Subcutaneous adipose tissue (tissue), 4 donors: ENCODE results near the gene GTPBP4. TPM values are rescaled to one million over a fixed set of nuclear protein-coding genes. Genes with fewer than 3 reads are reported as not detected.

Experiments used
- total RNA-seq, 4 donors: library from RNA; depleted of rRNA; stranded (reverse); fragments of >200 nt; gene quantifications; one replicate each; pipeline ENCODE4 v1.1.0, GENCODE V29; 2016
- TF ChIP-seq, protein P1 (sequence below): fragments of 450-650 bp; IDR thresholded peaks from one replicate; pipeline ENCODE4 v1.5.1; 2016; ENCODE audit warnings: low read depth, mild to moderate bottlenecking, control low read depth, antibody characterized with exemption, moderate library complexity

The GTPBP4 gene
- total RNA-seq, 4 donors from 2014 or later, result 26.3 to 31.9 (median 29.6) TPM

DNA sequence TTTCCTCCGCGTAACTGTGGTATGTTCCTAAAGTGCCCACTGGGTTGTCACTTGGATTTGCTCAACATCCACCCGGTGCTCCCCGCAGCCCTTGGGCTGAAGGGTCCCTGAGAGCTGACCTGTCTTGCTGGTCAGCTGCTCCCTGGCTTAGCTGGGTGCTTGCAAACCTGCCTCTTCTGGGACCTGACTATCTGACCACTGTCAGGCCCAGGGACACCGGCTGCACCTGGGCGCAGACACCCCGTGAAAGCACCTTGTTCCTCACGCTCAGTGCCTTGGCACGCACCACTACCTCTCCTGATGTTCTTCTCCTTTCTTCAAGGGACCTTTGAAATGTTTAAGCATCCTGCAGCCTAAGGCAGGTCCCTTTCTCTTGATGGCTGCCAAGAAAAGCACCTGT lies 30.1 kb upstream of the GTPBP4 start:
- TF ChIP-seq, protein P1, sequence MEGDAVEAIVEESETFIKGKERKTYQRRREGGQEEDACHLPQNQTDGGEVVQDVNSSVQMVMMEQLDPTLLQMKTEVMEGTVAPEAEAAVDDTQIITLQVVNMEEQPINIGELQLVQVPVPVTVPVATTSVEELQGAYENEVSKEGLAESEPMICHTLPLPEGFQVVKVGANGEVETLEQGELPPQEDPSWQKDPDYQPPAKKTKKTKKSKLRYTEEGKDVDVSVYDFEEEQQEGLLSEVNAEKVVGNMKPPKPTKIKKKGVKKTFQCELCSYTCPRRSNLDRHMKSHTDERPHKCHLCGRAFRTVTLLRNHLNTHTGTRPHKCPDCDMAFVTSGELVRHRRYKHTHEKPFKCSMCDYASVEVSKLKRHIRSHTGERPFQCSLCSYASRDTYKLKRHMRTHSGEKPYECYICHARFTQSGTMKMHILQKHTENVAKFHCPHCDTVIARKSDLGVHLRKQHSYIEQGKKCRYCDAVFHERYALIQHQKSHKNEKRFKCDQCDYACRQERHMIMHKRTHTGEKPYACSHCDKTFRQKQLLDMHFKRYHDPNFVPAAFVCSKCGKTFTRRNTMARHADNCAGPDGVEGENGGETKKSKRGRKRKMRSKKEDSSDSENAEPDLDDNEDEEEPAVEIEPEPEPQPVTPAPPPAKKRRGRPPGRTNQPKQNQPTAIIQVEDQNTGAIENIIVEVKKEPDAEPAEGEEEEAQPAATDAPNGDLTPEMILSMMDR, result no peak

DNA sequence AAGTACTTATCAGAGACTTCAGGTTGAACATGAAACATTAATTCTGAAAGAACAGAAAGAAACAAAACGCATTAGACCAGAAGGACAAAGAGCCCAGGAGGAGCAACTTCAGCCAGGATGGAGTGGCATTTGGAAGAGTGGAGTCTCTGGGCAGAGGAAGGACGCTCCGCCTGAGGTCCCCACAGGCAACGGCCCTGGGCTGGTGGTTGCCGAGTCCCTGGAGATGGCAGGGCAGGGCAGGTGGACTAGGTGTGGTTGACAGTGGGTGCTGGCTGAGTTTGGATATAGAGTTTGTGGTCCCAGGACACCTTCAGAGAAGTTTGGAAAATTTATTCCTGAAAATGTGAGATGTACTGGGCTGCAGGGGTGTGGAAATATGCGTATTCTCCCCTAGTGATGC lies 29.4 kb upstream of the GTPBP4 start:
- TF ChIP-seq, protein P1, result no peak

DNA sequence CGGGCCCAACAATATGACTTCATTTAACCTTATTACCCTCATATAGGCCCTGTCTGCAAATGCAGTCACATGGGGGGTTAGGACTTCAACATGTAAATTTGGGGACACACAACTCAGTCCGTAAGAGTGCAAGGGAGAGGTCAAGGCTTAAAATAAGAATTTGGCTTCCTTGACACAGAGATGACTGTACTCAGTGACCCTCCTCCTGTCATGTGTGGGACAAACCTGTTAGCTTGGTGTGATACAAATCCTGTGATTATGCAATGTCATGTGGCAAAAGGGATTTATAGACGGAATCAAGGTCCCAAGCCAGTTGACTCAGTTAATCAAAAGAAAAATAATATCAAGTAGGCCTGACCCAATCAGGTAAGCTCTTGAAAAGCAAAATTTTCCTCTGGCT lies 25.9 kb upstream of the GTPBP4 start:
- TF ChIP-seq, protein P1, result no peak

DNA sequence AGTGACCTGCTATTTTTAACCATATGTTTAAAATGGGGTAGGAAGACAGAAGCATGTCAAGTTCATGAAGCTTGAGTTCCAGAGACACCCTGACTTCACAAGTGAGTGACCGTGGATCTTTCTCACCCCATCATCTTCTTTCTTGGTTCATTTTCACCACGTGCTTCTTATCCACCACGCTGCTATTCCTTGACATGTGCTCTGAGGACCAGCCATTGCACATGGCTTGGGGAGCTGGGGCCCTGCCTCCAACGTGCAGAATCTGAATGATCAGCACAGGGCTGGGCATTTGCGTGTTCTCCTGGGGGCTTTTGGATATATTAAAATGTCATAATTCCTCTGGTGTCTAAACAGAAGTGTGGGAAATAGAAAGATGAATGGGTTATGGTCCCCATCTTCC lies 25.0 kb upstream of the GTPBP4 start:
- TF ChIP-seq, protein P1, result no peak

DNA sequence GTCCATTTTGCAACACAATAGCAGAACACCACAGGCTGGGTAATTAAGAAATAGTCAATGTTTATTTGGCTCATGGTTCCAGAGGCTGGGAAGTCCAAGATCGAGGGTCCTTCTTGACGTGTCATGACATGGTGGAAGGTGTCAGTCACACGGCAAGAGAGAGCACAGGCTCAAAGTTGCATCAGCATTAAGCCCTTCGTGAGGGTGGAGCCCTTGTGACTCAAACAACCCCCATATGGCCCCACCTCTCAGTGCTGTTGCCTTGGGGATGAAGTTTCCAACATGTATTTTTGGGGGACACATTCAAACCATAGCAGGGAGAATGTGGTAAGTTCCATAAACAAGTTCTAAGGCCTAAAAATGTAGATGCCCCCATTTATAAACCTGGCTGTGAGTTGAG lies 24.6 kb upstream of the GTPBP4 start:
- TF ChIP-seq, protein P1, result no peak

DNA sequence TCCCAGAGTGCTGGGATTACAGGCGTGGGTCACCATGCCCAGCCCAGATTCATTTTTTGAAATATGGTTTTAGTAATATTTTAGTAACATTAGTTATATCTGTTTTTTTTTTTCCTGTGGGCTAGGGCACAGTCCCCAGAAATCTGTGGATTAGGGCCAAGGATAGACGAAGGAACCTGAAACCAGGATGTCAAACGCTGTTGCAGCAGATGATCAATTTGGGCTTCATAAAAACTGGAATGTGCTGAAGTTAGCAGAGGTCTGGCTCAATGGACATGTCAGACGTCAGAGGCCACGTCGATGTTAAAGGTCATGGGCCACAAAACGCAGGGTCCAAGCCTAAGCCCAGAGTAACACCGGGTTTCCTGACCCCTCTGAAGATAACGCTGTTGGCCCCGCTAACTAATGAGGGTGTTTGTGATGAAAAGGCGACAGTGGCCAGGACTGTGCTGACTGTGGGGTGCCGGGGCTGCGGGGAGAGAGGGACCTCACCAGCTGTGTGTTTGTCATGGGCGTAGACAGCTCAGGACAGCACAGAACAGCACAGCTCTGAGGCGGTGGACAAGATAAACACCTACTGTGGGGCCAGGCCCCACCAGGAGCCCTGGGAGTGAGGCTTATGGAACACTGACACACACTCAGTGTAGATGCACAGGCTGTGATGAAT lies 23.8 kb upstream of the GTPBP4 start:
- TF ChIP-seq, protein P1, result no peak

DNA sequence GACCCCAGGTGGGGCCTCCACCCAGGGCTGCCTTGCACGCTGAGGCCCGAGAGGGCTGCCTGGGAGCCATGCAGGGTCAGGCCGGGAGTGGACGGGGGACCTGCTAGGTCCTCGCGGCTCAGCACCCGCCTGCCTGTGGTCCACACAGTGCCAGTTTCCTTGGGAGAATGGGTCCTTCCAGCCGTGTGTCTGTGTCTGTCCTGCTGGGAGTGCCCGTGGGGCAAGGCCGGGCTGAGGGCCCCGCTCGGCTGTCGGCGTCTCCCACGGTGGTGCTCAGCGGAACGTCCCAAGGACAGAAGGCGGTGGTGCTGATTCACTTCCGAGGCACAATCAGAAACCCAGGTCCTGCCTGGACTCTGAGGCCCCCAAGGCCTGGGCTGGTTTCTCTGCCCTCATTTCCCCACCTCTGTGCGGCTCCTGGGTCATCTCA lies 23.2 kb upstream of the GTPBP4 start:
- TF ChIP-seq, protein P1, result no peak
